PFSK-1 (cell line): ENCODE results near the gene ADAMTS4.

Experiments
- FOXP2 ChIP-seq: optimal IDR thresholded peaks from 2 replicates; pipeline ENCODE3; 2011; ENCODE audit warnings: borderline replicate concordance, control low read depth, inconsistent platforms; ENCODE audit not compliant: insufficient read depth; ENCODE audit errors: extremely low read length, extremely low read depth
- POLR2AphosphoS5 ChIP-seq: IDR thresholded peaks from 2 replicates; pipeline ENCODE4 v1.6.1; 2012; ENCODE audit warnings: low read depth, mild to moderate bottlenecking, control low read depth, low read length, moderate library complexity
- REST ChIP-seq, 2 experiments: IDR thresholded peaks; 2 replicates each; pipeline versions ENCODE4 v1.6.1 to v1.8.0; 2011 to 2012; ENCODE audit warnings: low read depth in 2 of 2, low read length in 2 of 2, control low read depth in 1 of 2, inconsistent platforms in 1 of 2, mild to moderate bottlenecking in 1 of 2, moderate library complexity in 1 of 2; ENCODE audit not compliant: insufficient read depth in 1 of 2
- SIN3A ChIP-seq: IDR thresholded peaks from 2 replicates; pipeline ENCODE4 v1.6.1; 2012; ENCODE audit warnings: mild to moderate bottlenecking, low read length, moderate library complexity, borderline replicate concordance; ENCODE audit not compliant: insufficient read depth
- TAF1 ChIP-seq: IDR thresholded peaks from 2 replicates; pipeline ENCODE4 v1.6.1; 2012; ENCODE audit warnings: low read length, control low read depth, borderline replicate concordance; ENCODE audit not compliant: insufficient read depth

ADAMTS4 gene

GRCh38 chr1:161182214-161182613 lies 16.6 kb downstream of the ADAMTS4 start:
- no peak for TF ChIP-seq REST (IDR thresholded peaks at IDR 0.05; ENCODE audit: insufficient read depth in 1 of 2, low read depth in 2 of 2, low read length in 2 of 2)
- TF ChIP-seq TAF1 = no peak
- no peak for TF ChIP-seq FOXP2
- TF ChIP-seq POLR2AphosphoS5 = no peak
- no peak for TF ChIP-seq SIN3A

GRCh38 chr1:161180639-161181038 lies 18.2 kb downstream of the ADAMTS4 start:
- TF ChIP-seq POLR2AphosphoS5 (no peak), TAF1 (no peak), FOXP2 (no peak), SIN3A (no peak), REST (IDR thresholded peaks at IDR 0.05; ENCODE audit: insufficient read depth in 1 of 2, low read depth in 2 of 2, low read length in 2 of 2) (no peak)

DNA sequence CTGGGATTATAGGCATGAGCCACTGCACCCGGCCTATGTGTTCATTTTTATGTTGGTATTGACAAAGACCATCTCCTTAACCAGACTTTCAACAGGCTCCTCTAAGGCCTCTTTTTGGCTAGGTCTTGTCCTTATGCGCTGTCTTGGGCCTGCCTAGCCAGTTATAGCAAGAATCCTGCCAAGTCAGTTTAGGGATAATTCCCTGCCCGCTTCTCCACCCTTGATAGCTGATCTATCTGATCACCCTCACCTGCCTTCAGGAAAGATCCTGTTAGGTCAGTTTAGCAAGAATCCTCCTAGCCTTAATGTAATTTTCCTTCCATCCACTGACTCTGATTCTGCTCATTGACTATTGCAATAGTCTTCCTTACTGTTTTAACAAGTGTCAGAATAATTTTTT lies 19.2 kb downstream of the ADAMTS4 start:
- TF ChIP-seq FOXP2 = no peak
- no peak for TF ChIP-seq SIN3A
- no peak for TF ChIP-seq REST (IDR thresholded peaks at IDR 0.05; ENCODE audit: insufficient read depth in 1 of 2, low read depth in 2 of 2, low read length in 2 of 2)
- no peak for TF ChIP-seq POLR2AphosphoS5
- TF ChIP-seq TAF1 = no peak

GRCh38 chr1:161177936-161178244 lies 21.0 kb downstream of the ADAMTS4 start:
- TF ChIP-seq SIN3A = no peak
- no peak for TF ChIP-seq FOXP2
- TF ChIP-seq REST (IDR thresholded peaks at IDR 0.05; ENCODE audit: insufficient read depth in 1 of 2, low read depth in 2 of 2, low read length in 2 of 2) = no peak
- TF ChIP-seq TAF1 = no peak
- TF ChIP-seq POLR2AphosphoS5 = no peak

GRCh38 chr1:161177112-161177935 lies 21.5 kb downstream of the ADAMTS4 start, which contains the start of gene B4GALT3:
Gene B4GALT3, minus strand, starts transcription at chr1:161177507. Its CDS starts 1,447 bp downstream, at chr1:161176060.
- peak; percentile 84 for TF ChIP-seq TAF1
- 0 out of 4 replicates have a peak, but pooled peaks of 1 of the 2 experiments have one; percentile 36 for TF ChIP-seq REST (IDR thresholded peaks at IDR 0.05; ENCODE audit: insufficient read depth in 1 of 2, low read depth in 2 of 2, low read length in 2 of 2)
- TF ChIP-seq SIN3A = peak; percentile 78; the same call in 1 of the 2 replicates
- TF ChIP-seq POLR2AphosphoS5 = peak; percentile 91
- TF ChIP-seq FOXP2 = peak; percentile 77
